AG09319 (cell line): ENCODE data around the gene DPH2.

Experiments used
- DNase-seq: peaks from one replicate; pipeline ENCODE4 v3.0.0-alpha.2; 2010; ENCODE audit warnings: low read depth; ENCODE audit errors: extremely low read depth
- TF ChIP-seq, protein P1 (sequence below): IDR thresholded peaks from 2 replicates; pipeline ENCODE4 v1.5.1; 2011; ENCODE audit warnings: low read depth, mild to moderate bottlenecking, inconsistent platforms, low read length, moderate library complexity

DPH2 gene

GRCh38 chr1:43961692-43962091, 8.1 kb upstream of the DPH2 start:
- TF ChIP-seq, protein P1, sequence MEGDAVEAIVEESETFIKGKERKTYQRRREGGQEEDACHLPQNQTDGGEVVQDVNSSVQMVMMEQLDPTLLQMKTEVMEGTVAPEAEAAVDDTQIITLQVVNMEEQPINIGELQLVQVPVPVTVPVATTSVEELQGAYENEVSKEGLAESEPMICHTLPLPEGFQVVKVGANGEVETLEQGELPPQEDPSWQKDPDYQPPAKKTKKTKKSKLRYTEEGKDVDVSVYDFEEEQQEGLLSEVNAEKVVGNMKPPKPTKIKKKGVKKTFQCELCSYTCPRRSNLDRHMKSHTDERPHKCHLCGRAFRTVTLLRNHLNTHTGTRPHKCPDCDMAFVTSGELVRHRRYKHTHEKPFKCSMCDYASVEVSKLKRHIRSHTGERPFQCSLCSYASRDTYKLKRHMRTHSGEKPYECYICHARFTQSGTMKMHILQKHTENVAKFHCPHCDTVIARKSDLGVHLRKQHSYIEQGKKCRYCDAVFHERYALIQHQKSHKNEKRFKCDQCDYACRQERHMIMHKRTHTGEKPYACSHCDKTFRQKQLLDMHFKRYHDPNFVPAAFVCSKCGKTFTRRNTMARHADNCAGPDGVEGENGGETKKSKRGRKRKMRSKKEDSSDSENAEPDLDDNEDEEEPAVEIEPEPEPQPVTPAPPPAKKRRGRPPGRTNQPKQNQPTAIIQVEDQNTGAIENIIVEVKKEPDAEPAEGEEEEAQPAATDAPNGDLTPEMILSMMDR, result no peak

DNA sequence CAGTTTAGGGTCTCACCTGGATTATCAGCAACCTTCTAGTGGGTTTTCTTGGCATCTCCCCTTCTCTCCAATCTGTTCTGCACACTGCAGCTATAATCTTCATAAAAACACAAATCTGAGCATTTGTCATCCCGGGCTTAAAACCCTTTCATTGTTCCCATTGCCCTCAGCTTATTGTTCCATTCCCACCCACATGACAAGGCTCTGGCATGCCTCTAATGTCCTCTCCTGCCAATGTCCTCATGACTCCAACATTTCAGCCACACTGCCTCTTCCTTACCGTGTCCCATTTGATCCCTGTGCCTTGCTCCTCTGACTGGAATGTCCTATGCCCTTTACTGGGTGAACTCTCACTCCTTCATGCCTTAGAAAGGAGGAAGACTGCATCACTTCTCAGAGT, 7.5 kb upstream of the DPH2 start:
- TF ChIP-seq, protein P1, result no peak
- DNase-seq, result no peak

More at GRCh38 chr1:43961692-43962091, 8.1 kb upstream of the DPH2 start:
- no peak for DNase-seq

GRCh38 chr1:43963006-43963405, 6.8 kb upstream of the DPH2 start:
- TF ChIP-seq, protein P1, result no peak
- DNase-seq, result no peak

GRCh38 chr1:43963890-43964289, 5.9 kb upstream of the DPH2 start:
- no peak for DNase-seq
- TF ChIP-seq, protein P1, result no peak

- DNase-seq, result no peak
- TF ChIP-seq, protein P1, result no peak
Measured at GRCh38 chr1:43965316-43965715, 4.5 kb upstream of the DPH2 start.

DNA sequence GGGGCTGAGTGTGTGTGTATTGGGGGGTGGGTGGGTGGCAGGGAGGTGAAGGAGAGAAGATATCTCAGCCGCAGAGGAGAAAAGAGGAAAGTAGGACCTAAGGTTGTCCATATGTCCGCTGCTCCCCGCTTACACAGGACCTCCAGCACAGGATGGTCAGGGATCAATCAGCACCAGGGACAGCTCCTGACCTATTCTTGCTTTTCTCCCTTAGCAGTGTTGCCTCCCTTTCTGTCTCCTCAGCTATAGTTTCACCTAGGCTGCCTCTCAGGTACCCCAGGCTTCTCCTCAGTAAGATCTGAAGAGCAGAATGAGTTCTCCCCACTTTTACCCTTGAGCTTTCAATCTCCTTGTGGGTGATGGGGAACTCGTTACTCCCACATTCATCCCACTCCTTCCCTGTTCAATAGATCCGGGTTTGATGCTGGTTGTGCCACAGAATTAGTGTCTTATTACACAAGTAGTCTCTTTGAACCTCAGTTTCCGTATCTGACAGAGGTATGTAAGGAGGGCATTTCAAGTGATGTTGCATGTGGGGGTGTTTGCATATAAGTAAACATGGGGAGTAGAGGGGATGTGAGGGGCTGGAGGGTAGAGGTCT, 1.4 kb upstream of the DPH2 start:
- TF ChIP-seq, protein P1, result no peak
- no peak for DNase-seq

DNA sequence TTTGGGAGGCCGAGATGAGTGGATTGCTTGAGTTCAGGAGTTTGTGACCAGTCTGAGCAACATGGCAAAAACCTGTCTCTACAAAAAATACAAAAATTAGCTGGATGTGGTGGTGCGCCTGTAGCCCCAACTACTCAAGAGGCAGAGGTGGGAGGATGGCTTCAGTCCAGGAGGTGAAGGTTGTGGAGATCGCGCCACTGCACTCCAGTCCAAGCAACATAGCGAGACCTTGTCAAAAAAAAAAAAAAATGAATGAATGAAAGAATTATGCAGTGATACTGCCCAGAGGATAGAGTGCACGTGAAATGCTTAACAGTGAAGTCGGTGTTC, 429 bp upstream of the DPH2 start:
- DNase-seq, result no peak
- TF ChIP-seq, protein P1, result no peak
